GM12892 (cell line): ENCODE results near the gene HOXA1.

ENCODE experiments used
- POLR2A ChIP-seq: IDR thresholded peaks from 2 replicates; pipeline ENCODE4 v1.6.1; 2011; ENCODE audit warnings: low read depth, low read length, control low read depth
- POLR2AphosphoS5 ChIP-seq: IDR thresholded peaks from 2 replicates; pipeline ENCODE4 v1.6.1; 2011; ENCODE audit warnings: low read depth, low read length, control low read depth

GRCh38 chr7:27138985-27139333, 43.2 kb upstream of the HOXA1 start:
- TF ChIP-seq POLR2AphosphoS5 (no peak), POLR2A (no peak)
